ENCODE measurements around the gene RIC8B. TPM values are rescaled to one million over a fixed set of nuclear protein-coding genes. Genes with fewer than 3 reads are reported as not detected.
A peak's percentile ranks its signal among the peaks of the same experiment; 100 is the strongest.

RIC8B gene
- polyA plus RNA-seq, 3 donors = 2.7 to 3.8 (median 2.7) TPM

- no peaks in the 10 kb centered on the region for H4K20me1 ChIP-seq (ENCODE audit: insufficient read depth, low read length)
- no peak overlapping the region for H3K4me3 Mint-ChIP-seq
- peaks cover 36 to 37% of the 10 kb centered on the region in 2 donors for H3K27me3 ChIP-seq (ENCODE audit: control insufficient read depth in 2 of 2, insufficient read depth in 2 of 2, low read length in 2 of 2)
- DNase-seq = no peak
- H3K9me3 ChIP-seq (replicated peaks in 1 of 2; ENCODE audit: control insufficient read depth in 1 of 2, insufficient read depth in 1 of 2, low read length in 2 of 2) = no peaks in the 10 kb centered on the region
- H3K27me3 Mint-ChIP-seq (ENCODE audit: low read depth in 3 of 3) = peaks cover 30 to 42% (median 38%) of the 10 kb centered on the region in 3 donors
- WGBS (ENCODE audit: insufficient coverage) = no CpG with 5 or more reads among the region's 3 CpGs
- intact Hi-C loops (cut with micrococcal nuclease) = no loop called here
- H3K79me2 ChIP-seq (ENCODE audit: insufficient read depth, low read length) = no peaks in the 10 kb centered on the region
- no peak overlapping the region for H3K4me3 ChIP-seq (replicated peaks in 1 of 3; ENCODE audit: low read depth in 2 of 3, low read length in 3 of 3)
- H3K9ac ChIP-seq (ENCODE audit: insufficient read depth, low read length, poor library complexity, severe bottlenecking) = no peak overlapping the region
- peak overlapping the region in 1 of 7 donors; percentile 6 for H3K27ac Mint-ChIP-seq
- no peak for TF ChIP-seq CTCF (IDR thresholded peaks at IDR 0.05)
- H3K27ac ChIP-seq (ENCODE audit: low read depth in 1 of 2, low read length in 2 of 2) = no peak overlapping the region
- peaks cover 8% of the 10 kb centered on the region in 2 donors for H3K4me1 ChIP-seq (ENCODE audit: control insufficient read depth in 1 of 2, insufficient read depth in 2 of 2, low read length in 2 of 2)
- H2AFZ ChIP-seq (ENCODE audit: insufficient read depth, low read depth, low read length, poor library complexity, severe bottlenecking) = no peak overlapping the region
- H3K36me3 Mint-ChIP-seq = no peaks in the 10 kb centered on the region
- no peaks in the 10 kb centered on the region for H3K36me3 ChIP-seq (replicated peaks in 1 of 2; ENCODE audit: control insufficient read depth in 1 of 2, insufficient read depth in 2 of 2, low read length in 2 of 2)
- H3K4me2 ChIP-seq (replicated peaks; ENCODE audit: extremely low read depth, low read length, poor library complexity, severe bottlenecking) = no peak overlapping the region
- no peaks in the 10 kb centered on the region for H3K9me3 Mint-ChIP-seq
- peaks cover 7% of the 10 kb centered on the region for H3K4me1 Mint-ChIP-seq
Observed at GRCh38 chr12:106764738-106765137, 9.7 kb upstream of the RIC8B start.

- intact Hi-C loops (cut with micrococcal nuclease) = no loop called here
- no peak overlapping the region for H3K4me2 ChIP-seq (replicated peaks; ENCODE audit: extremely low read depth, low read length, poor library complexity, severe bottlenecking)
- Mint-ChIP-seq H3K4me3 (no peak overlapping the region), H3K9me3 (no peaks in the 10 kb centered on the region), H3K27ac (no peak overlapping the region), H3K36me3 (no peaks in the 10 kb centered on the region), H3K27me3 (ENCODE audit: low read depth in 3 of 3) (peaks cover 32 to 44% (median 43%) of the 10 kb centered on the region in 3 donors), H3K4me1 (no peaks in the 10 kb centered on the region)
- WGBS (ENCODE audit: insufficient coverage) = 100% methylated on average over 2 of the region's 8 CpGs
- no peak for TF ChIP-seq CTCF (IDR thresholded peaks at IDR 0.05)
- H3K4me1 ChIP-seq (ENCODE audit: control insufficient read depth in 1 of 2, insufficient read depth in 2 of 2, low read length in 2 of 2) = no peaks in the 10 kb centered on the region
- no peak overlapping the region for H3K9ac ChIP-seq (ENCODE audit: insufficient read depth, low read length, poor library complexity, severe bottlenecking)
- no peak overlapping the region for H2AFZ ChIP-seq (ENCODE audit: insufficient read depth, low read depth, low read length, poor library complexity, severe bottlenecking)
- H3K4me3 ChIP-seq (replicated peaks in 1 of 3; ENCODE audit: low read depth in 2 of 3, low read length in 3 of 3) = no peak overlapping the region
- H3K79me2 ChIP-seq (ENCODE audit: insufficient read depth, low read length) = no peaks in the 10 kb centered on the region
- no peaks in the 10 kb centered on the region for H3K36me3 ChIP-seq (replicated peaks in 1 of 2; ENCODE audit: control insufficient read depth in 1 of 2, insufficient read depth in 2 of 2, low read length in 2 of 2)
- peaks cover 37 to 38% of the 10 kb centered on the region in 2 donors for H3K27me3 ChIP-seq (ENCODE audit: control insufficient read depth in 2 of 2, insufficient read depth in 2 of 2, low read length in 2 of 2)
- no peak for DNase-seq
- H3K9me3 ChIP-seq (replicated peaks in 1 of 2; ENCODE audit: control insufficient read depth in 1 of 2, insufficient read depth in 1 of 2, low read length in 2 of 2) = no peaks in the 10 kb centered on the region
- no peak overlapping the region for H3K27ac ChIP-seq (ENCODE audit: low read depth in 1 of 2, low read length in 2 of 2)
- no peaks in the 10 kb centered on the region for H4K20me1 ChIP-seq (ENCODE audit: insufficient read depth, low read length)
Observed at GRCh38 chr12:106766393-106766826, 8.1 kb upstream of the RIC8B start.

All from CD14-positive monocyte (primary cell).